Immature natural killer cell (primary cell): ENCODE data around the gene MEGF9. TPM values are rescaled to one million over a fixed set of nuclear protein-coding genes. Genes with fewer than 3 reads are reported as not detected.
A peak's percentile ranks its signal among the peaks of the same experiment; 100 is the strongest.
"Not testable (repeated sequence)": the region's sequence is repeated elsewhere in the genome, so short reads cannot be mapped to it uniquely, and the experiment has no call there.

Experiments used
- DNase-seq, 3 donors: peaks; one replicate each; pipeline ENCODE4 v3.0.0; 2022; ENCODE audit warnings: mixed read lengths in 1 of 3
- H3K27ac Mint-ChIP-seq, 6 donors: one replicate each; pipeline ENCODE4 v1.8.0; 2020; ENCODE audit warnings: mixed read lengths in 6 of 6, mild to moderate bottlenecking in 5 of 6, inconsistent platforms in 4 of 6, moderate library complexity in 3 of 6
- H3K27me3 Mint-ChIP-seq, 3 donors: one replicate each; pipeline ENCODE4 v1.8.0; 2020 to 2021; ENCODE audit warnings: low read depth in 3 of 3, mild to moderate bottlenecking in 3 of 3, mixed read lengths in 3 of 3, moderate library complexity in 3 of 3, inconsistent platforms in 1 of 3
- H3K36me3 Mint-ChIP-seq, 3 donors: one replicate each; pipeline ENCODE4 v1.8.0; 2020; ENCODE audit warnings: mixed read lengths in 3 of 3, inconsistent platforms in 2 of 3, mild to moderate bottlenecking in 2 of 3
- H3K4me1 Mint-ChIP-seq, 2 donors: one replicate each; pipeline ENCODE4 v1.8.0; 2020; ENCODE audit warnings: inconsistent platforms in 2 of 2, mild to moderate bottlenecking in 2 of 2, mixed read lengths in 2 of 2, moderate library complexity in 1 of 2
- H3K4me3 Mint-ChIP-seq, 5 donors: one replicate each; pipeline ENCODE4 v1.8.0; 2020; ENCODE audit warnings: mild to moderate bottlenecking in 5 of 5, mixed read lengths in 5 of 5, inconsistent platforms in 3 of 5, moderate library complexity in 3 of 5
- H3K9me3 Mint-ChIP-seq, 6 donors: one replicate each; pipeline ENCODE4 v1.8.0; 2020; ENCODE audit warnings: mild to moderate bottlenecking in 6 of 6, mixed read lengths in 6 of 6, inconsistent platforms in 4 of 6, moderate library complexity in 3 of 6
- polyA plus RNA-seq, 3 donors: library from polyadenylated mRNA; unstranded; fragments of 300-500 nt; fragmentation: Illumina TruSeq; gene quantifications; one replicate each; pipeline ENCODE4 v1.2.3, GENCODE V29; 2021

Gene MEGF9
- polyA plus RNA-seq, 3 donors from 2014 or later, result 10.0 to 13.3 (median 11.2) TPM

DNA sequence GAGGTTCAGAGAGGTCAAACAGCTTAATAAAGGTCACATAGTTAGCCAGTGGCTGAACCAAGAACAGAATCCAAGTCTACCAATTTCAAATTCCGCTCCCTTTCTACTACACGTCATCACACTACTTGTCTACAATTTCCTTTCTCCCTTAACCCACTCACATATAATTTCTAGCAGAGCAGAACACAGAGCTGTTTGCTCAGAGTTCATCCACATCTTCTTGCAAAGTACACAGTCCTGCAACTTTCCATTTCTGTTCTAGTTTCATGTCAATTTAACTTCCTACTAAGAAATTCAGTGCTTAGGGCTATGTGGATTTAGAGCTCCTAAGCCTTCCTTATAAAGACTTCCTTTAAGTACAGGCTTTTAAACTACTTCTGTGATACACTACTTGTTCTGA lies 61.3 kb downstream of the MEGF9 start:
- H3K4me3 Mint-ChIP-seq, result no peak overlapping the region
- no peak for DNase-seq
- peaks cover 9 to 30% of the 10 kb centered on the region in 2 donors for H3K4me1 Mint-ChIP-seq
- no peaks in the 10 kb centered on the region for H3K9me3 Mint-ChIP-seq
- no peaks in the 10 kb centered on the region for H3K36me3 Mint-ChIP-seq
- H3K27me3 Mint-ChIP-seq, result no peaks in the 10 kb centered on the region
- H3K27ac Mint-ChIP-seq, result no peak overlapping the region

DNA sequence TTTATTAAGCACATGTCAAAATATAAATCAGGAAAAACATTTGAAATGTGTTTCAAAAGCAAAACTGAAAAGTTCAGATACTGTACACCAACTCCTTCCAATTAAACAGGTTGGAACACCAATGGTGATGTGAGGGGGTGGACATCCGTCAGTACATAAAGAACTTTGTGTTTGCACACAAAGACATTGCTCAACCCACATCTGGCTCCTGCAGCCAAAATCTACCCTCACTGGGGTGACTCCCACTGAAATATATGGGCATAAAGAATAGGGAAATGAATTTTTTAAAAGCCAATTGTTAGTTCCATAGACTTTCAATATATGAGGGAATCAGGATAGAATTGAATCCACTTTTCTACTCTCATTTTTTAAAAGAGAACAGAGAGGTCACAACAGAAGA lies 63.9 kb downstream of the MEGF9 start:
- Mint-ChIP-seq H3K4me3 (no peak overlapping the region), H3K9me3 (no peaks in the 10 kb centered on the region), H3K4me1 (peaks cover 10 to 30% of the 10 kb centered on the region in 2 donors), H3K27me3 (no peaks in the 10 kb centered on the region), H3K27ac (no peak overlapping the region), H3K36me3 (no peaks in the 10 kb centered on the region)
- no peak for DNase-seq

DNA sequence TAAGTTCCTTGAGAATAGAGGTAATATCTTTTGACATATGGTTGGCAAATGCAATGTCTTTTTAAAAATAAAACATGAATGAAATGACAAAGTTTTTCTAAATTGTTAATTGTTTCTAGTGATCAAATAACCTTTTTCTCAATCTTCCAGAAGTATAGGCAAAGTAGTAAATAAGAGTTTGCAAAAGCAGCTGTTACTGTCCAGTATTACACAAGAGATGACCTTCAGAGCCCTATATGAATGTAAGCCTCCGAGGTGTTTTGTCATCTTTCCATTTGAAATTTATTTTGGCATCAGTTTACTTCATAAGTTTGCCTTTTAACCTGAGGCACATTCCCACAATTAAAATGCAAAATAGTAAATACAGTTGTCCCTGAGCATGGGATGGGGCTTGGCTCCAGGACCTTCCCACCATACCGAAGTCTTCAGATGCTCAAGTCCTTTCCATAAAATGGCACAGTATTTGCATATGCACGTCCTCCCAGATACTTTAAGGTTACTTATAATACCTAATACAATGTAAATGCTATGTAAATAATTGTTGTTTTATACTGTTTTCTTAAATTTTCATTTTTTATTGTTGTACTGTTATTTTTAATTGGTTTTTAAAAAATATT lies 65.6 kb downstream of the MEGF9 start:
- Mint-ChIP-seq H3K27ac (no peak overlapping the region), H3K4me1 (peaks cover 8 to 22% of the 10 kb centered on the region in 2 donors), H3K9me3 (no peaks in the 10 kb centered on the region), H3K36me3 (peaks cover 0 to 3% (median 0%) of the 10 kb centered on the region in 3 donors), H3K27me3 (no peaks in the 10 kb centered on the region), H3K4me3 (no peak overlapping the region)
- DNase-seq, result no peak

DNA sequence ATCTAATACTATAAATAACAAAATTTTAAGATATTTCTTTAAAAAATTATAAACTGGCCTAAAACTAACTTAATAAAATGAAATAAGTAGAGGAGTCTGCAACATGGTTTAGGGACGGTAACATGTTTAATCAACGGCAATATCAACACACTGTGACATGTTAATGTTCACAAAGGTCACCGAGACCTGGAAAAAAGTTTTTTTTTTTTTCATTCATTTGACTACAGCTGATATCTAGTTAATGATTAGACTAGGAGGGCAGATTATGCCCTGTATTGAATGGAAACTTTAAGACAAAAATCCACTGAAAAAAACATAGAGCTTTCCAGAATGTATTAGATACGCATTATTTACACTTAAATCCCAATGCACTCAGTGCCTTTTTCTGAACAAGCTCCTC lies 67.3 kb downstream of the MEGF9 start:
- Mint-ChIP-seq H3K27ac (no peak overlapping the region), H3K27me3 (no peaks in the 10 kb centered on the region), H3K36me3 (peaks cover 0 to 3% (median 0%) of the 10 kb centered on the region in 3 donors), H3K4me1 (peaks cover 12 to 28% of the 10 kb centered on the region in 2 donors), H3K4me3 (no peak overlapping the region), H3K9me3 (no peaks in the 10 kb centered on the region)
- DNase-seq, result no peak

DNA sequence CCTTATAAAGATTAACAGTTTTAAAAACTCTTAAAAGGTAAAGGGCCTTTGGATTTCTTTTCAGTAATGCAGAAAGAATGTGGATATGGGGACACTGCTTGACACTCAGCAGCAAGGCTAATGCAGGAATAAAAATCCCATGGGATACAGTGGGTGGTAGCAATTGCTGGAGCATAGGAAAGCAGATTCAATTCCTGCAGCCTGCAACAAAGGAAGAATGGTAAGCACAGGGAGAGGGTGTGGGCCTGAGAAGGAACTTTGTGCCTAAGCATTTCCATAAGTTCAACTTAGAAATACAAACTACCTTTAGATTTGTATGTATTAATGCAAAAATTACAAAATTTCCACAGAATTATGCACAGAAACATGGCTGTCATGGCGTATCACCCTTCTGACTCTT lies 68.5 kb downstream of the MEGF9 start:
- H3K9me3 Mint-ChIP-seq, result no peaks in the 10 kb centered on the region
- peaks cover 15 to 32% of the 10 kb centered on the region in 2 donors for H3K4me1 Mint-ChIP-seq
- no peaks in the 10 kb centered on the region for H3K27me3 Mint-ChIP-seq
- no peak overlapping the region for H3K4me3 Mint-ChIP-seq
- DNase-seq, result no peak
- no peak overlapping the region for H3K27ac Mint-ChIP-seq
- peaks cover 0 to 9% (median 4%) of the 10 kb centered on the region in 3 donors for H3K36me3 Mint-ChIP-seq

DNA sequence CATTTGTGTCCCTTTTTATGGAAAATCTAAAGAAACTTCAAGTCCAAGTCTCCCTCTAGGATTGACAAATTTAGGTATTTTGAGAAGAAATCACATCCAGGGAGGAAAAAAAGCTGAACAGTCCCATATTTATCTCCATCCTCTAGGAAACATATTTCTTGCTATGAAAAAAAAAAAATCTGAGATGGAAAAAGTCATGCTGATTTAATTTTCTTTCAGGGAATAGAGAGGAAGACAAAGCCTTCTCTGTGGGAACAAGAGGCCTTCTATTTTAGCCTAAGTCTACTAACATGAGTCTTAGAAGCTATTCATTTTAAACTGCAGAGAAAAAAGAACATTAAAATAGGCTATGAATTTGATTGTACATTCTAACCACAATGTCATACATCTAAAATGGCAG lies 71.2 kb downstream of the MEGF9 start:
- Mint-ChIP-seq H3K4me1 (peaks cover 11 to 26% of the 10 kb centered on the region in 2 donors), H3K27me3 (no peaks in the 10 kb centered on the region), H3K27ac (no peak overlapping the region), H3K36me3 (peaks cover 0 to 9% (median 4%) of the 10 kb centered on the region in 3 donors), H3K4me3 (no peak overlapping the region), H3K9me3 (no peaks in the 10 kb centered on the region)
- DNase-seq, result no peak

DNA sequence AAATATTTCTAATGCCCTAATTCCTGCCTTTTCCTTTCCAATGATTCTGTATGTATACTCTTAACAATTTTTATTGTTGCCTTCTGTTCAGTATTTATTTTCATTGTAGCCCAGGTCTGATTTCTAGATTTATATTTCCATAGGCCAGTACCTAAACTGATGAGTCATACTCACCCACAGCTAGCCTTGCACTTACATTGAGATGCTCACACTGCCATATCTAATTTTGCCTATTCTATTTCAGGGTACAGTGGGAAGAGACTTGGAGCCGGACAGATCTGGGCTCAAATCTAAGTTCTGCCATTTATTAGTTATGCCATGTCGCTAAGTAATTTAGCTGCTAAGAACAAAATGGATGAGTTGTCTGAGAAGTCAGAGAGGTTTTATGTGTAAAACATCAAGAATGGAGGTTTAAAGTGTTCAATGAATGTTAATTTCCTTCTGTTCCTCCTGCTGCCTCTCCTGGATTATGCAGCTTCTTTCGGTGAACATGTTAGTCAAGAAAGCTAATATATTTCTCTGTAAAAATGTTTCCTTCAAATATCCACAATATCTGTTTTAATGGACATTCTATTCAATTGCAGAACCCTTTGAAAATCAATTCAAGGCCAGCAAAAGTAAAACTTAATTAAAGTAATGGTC lies 72.0 kb downstream of the MEGF9 start:
- Mint-ChIP-seq H3K4me3 (peak overlapping the region in 1 of 5 donors; percentile 4), H3K9me3 (no peaks in the 10 kb centered on the region), H3K27me3 (no peaks in the 10 kb centered on the region), H3K36me3 (peaks cover 0 to 9% (median 4%) of the 10 kb centered on the region in 3 donors), H3K4me1 (peaks cover 8 to 20% of the 10 kb centered on the region in 2 donors), H3K27ac (peak overlapping the region in 1 of 6 donors; percentile 62)
- DNase-seq, result no peak

DNA sequence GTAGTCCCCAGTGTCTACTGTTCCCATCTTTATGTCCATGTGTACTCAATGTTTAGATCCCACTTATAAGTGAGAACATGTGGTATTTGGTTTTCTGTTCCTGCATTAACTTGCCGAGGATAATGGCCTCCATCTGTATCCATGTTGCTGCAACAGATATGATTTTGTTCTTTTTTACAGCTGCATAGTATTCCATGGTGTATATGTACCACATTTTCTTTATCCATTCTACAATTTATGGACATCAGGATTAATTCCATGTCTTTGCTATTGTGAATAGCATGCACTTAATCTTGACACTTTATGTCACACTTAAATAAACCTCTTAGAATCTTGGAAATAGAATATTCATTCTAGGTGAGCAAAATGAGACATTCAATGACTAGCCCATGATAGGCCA lies 73.4 kb downstream of the MEGF9 start:
- not testable (repeated sequence) for DNase-seq, H3K9me3 Mint-ChIP-seq, H3K4me3 Mint-ChIP-seq, H3K27ac Mint-ChIP-seq, H3K27me3 Mint-ChIP-seq
- peaks cover 4 to 13% (median 8%) of the 10 kb centered on the region in 3 donors for H3K36me3 Mint-ChIP-seq
- H3K4me1 Mint-ChIP-seq, result peaks cover 8 to 20% of the 10 kb centered on the region in 2 donors

DNA sequence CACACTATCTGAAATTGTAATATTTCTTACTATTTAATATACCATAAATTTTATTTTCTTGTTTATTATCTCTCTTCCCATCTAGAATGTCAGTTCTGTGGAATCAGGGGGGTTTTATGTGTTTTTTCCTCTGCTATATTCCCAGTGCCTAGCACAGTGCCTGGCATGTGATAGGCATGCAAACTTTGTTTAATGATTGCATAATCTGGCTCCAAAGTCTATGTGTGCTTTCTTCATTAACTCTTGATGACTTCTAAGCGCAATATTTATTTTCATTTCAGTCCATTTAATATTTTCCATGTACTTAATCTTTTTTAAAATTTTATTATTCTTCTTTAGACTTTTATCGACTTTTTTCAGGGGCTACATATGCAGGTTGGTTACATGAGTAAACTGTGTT lies 73.9 kb downstream of the MEGF9 start:
- H3K9me3 Mint-ChIP-seq, result peaks cover 0 to 9% (median 1%) of the 10 kb centered on the region in 6 donors
- peaks cover 9 to 13% (median 13%) of the 10 kb centered on the region in 3 donors for H3K36me3 Mint-ChIP-seq
- no peak overlapping the region for H3K27ac Mint-ChIP-seq

DNA sequence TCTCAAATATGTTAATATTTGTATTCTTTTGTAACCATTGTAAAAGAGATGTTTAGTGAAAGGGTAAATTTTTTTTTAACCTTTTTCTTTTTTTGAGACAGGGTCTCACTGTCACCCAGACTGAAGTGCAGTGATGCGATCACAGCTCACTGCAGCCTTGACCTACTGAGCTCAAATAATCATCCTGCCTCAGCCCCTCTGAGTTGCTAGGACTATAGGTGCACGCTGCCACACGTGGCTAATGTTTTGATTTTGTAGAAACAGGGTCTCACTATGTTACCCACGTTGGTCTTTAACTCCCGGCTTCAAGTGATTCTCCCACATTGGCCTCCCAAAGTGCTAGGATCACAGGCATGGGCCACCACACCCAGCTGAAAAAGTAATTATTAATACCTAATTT lies 76.4 kb downstream of the MEGF9 start:
- Mint-ChIP-seq H3K9me3 (peaks cover 0 to 17% (median 4%) of the 10 kb centered on the region in 6 donors), H3K36me3 (peaks cover 15 to 20% (median 17%) of the 10 kb centered on the region in 3 donors), H3K27me3 (peaks cover 0 to 2% (median 2%) of the 10 kb centered on the region in 3 donors), H3K27ac (no peak overlapping the region), H3K4me3 (no peak overlapping the region), H3K4me1 (peaks cover 8 to 12% of the 10 kb centered on the region in 2 donors)
- DNase-seq, result no peak

More for the DNA sequence above, 73.9 kb downstream of the MEGF9 start:
- H3K4me3 Mint-ChIP-seq, result no peak overlapping the region
- H3K27me3 Mint-ChIP-seq, result peaks cover 0 to 2% (median 1%) of the 10 kb centered on the region in 3 donors
- peaks cover 8 to 20% of the 10 kb centered on the region in 2 donors for H3K4me1 Mint-ChIP-seq
- DNase-seq, result no peak

DNA sequence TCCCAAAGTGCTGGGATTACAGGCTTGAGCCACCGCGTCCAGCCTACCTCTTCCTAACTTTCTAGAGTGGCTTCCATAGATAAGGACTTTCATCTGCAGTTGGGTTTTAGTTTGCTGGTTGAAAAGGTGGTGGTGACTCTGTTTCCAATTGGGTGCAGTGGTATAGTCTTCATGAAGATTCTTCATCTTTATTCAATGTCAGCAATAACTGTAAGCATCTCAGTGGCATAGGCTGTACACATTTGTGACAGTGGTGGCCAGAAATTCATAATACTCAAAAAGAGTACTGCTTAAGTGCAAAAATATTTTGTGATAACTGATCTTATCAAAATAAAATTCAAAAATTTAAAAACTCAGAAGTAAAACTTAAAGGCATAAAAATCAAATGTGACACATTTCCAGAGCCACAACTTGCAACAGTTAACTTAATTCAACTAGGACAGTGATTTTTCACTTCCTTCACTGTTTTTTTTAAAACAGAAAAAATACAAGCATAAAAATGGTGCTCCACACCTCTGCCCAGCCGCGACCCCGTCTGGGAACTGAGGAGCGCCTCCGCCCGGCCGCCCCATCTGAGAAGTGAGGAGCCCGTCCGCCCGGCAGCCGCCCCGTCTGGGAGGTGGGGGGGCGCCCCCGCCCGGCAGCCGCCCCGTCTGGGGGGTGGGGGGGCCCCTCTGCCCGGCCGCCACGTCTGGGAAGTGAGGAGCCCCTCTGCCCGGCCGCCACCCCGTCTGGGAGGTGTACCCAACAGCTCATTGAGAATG lies 77.9 kb downstream of the MEGF9 start:
- Mint-ChIP-seq H3K4me1 (no peaks in the 10 kb centered on the region), H3K4me3 (no peak overlapping the region), H3K36me3 (peaks cover 15 to 20% (median 17%) of the 10 kb centered on the region in 3 donors), H3K27ac (no peak overlapping the region), H3K27me3 (peaks cover 0 to 2% (median 2%) of the 10 kb centered on the region in 3 donors), H3K9me3 (peaks cover 0 to 17% (median 4%) of the 10 kb centered on the region in 6 donors)
- no peak for DNase-seq

DNA sequence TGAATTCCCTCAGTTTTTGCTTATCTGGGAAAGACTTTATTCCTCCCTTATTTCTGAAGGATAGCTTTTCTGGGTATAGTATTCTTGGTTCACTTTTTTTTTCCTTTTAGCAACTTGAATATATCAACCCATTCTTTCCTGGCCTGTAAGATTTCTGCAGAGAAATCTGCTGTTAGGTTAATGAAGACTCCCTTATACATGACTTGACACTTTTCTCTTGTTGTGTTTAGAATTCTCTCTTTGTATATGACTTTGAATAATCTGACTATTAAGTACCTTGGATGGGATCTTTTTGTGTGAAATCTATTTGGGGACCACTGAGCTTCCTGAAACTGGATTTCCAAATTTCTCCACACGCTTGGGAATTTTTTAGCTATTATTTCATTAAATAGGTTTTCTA lies 79.3 kb downstream of the MEGF9 start:
- H3K36me3 Mint-ChIP-seq, result peaks cover 9 to 17% (median 16%) of the 10 kb centered on the region in 3 donors
- no peaks in the 10 kb centered on the region for H3K4me1 Mint-ChIP-seq
- peaks cover 0 to 17% (median 4%) of the 10 kb centered on the region in 6 donors for H3K9me3 Mint-ChIP-seq
- no peak overlapping the region for H3K27ac Mint-ChIP-seq
- DNase-seq, result no peak
- peaks cover 0 to 2% (median 2%) of the 10 kb centered on the region in 3 donors for H3K27me3 Mint-ChIP-seq
- H3K4me3 Mint-ChIP-seq, result no peak overlapping the region

DNA sequence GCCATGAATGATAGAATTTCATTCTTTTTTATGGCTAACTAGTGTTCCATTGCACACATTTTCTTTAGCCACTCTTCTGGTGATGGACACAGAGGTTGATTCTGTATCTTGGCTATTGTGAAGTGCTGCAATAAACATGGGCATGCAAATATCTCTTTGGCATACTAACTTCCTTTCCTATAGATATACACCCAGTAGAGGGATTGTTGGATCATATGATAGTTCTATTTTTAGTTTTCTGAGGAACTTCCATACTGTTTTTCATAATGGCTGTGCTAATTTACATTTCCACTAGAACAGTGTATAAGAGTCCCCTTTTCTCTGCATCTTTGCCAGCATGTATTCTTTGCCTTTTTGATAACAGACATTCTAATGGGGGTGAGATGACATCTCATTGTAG lies 83.9 kb downstream of the MEGF9 start:
- H3K4me1 Mint-ChIP-seq, result peaks cover 3 to 5% of the 10 kb centered on the region in 2 donors
- peaks cover 5 to 7% (median 7%) of the 10 kb centered on the region in 3 donors for H3K36me3 Mint-ChIP-seq
- no peak overlapping the region for H3K4me3 Mint-ChIP-seq
- no peak for DNase-seq
- peaks cover 0 to 9% (median 3%) of the 10 kb centered on the region in 6 donors for H3K9me3 Mint-ChIP-seq
- H3K27ac Mint-ChIP-seq, result no peak overlapping the region
- peaks cover 0 to under 1% (median 0%) of the 10 kb centered on the region in 3 donors for H3K27me3 Mint-ChIP-seq

DNA sequence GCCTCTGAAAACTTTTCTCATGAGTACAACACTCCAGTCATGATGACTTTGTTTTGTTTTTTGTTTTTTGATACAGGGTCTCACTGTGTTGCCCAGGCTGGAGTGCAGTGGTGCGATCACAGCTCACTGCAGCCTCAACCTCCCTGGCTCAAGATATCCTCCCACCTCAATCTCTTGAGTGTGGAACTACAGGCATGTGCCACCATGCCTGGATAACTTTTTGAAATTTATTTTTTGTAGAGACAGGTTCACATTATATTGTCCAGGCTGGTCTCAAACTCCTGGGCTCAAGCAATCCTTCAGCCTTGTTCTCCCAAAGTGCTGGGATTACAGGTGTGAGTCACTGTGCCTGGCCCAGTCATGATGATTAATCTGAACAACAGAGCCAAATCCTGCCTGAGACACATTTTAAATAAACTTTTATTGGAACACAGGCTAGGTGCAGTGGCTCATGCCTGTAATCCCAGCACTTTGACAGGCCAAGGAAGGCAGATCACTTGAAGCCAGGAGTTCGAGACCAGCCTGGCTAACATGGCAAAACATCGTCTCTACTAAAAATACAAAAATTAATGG lies 85.3 kb downstream of the MEGF9 start:
- H3K4me1 Mint-ChIP-seq, H3K4me3 Mint-ChIP-seq, H3K27ac Mint-ChIP-seq, H3K27me3 Mint-ChIP-seq, DNase-seq, H3K9me3 Mint-ChIP-seq, H3K36me3 Mint-ChIP-seq: not testable (repeated sequence)
